HG03280 (cell line): ENCODE results near the gene P2RX5.

ENCODE experiments used
- ATAC-seq: cut with Tn5 transposase; IDR thresholded peaks from one replicate; pipeline ENCODE4 v1.9.1; 2021; ENCODE audit warnings: mild to moderate bottlenecking, moderate library complexity; ENCODE audit not compliant: unreplicated experiment

Gene P2RX5

DNA sequence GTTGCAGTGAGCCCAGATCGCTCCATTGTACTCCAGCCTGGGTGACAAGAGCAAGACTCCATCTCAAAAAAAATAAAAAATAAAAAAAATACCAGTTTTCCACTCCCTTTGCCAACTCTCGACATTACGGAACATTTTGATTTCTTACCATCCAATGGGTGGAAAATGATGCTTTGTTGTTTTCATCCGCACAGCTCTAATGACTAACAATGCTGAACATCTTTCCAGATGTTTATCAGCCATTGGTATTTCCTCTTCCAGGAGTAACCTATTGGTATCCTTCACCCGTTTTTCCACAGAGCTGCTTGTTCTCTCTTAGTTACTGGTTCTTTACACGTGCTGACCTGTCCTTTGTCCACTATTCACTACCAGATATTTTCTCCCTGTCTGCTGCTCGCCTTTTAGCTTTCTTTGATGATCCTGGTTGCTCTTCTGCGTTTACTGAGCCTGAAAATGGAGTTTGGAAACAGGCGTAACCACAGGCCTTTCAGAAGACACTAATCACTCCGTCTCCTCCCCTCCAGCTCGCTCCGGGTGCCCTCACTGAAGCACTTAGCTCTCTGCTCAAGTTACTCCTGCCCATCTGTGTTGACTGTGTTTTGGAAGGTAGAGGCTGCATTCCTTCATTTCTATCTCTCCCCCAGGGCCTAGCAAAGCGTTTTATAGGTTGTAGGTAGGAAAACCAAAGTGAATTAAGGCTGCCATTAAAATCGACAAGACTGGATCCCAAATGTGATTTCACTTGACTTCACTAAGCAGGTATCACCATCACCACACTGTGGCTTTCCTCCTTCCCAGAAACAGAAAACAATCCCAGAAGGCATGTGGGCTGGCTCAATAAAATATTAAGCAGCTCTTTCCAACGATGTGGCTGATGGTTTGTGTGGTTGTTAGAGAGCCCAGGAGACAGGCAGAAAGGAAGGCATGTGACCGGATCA lies 68.9 kb downstream of the P2RX5 start:
- ATAC-seq = no peak
